ENCODE results near the gene GDI2.
"Not testable (repeated sequence)": the region's sequence is repeated elsewhere in the genome, so short reads cannot be mapped to it uniquely, and the experiment has no call there.

The GDI2 gene

DNA sequence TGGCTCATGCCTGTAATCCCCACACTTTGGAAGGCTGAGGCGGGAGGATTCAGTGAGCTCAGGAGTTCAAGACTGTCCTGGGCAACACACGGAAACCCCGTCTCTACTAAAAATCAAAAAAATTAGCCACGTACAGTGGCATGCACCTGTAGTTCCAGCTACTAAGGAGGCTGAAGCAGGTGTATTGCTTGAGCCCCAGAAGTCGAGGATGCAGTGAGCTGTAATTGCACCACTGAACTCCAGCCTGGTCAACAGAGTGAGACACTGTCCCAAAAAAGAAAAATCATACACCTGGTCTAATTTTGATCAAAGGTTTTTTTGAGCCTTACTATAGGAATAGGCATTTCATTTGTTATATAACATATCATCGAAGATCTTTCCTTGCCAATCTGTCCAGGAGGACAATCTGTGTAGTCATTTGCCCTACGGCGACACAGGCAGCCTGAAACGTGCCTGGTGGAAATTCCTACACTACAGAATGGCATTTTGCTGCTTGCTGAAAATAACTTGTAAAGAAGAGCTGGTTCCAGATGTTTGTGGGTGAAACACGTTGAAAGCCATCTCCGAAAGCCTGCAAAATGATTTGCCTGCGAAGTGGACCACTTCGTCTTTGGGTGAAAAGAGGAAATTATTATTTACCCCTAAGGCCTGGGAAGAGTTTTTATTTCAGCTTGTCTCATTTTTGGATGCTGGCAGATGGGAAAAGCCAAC lies 31.3 kb upstream of the GDI2 start:
- Histone ChIP-seq H3K36me3 (ENCODE audit: insufficient read depth, low read length) (no peaks in the 10 kb centered on the region), H3K27ac (no peak overlapping the region), H3K9me3 (ENCODE audit: low read depth, low read length) (no peaks in the 10 kb centered on the region), H3K9ac (ENCODE audit: insufficient read length) (no peak overlapping the region), H3K4me3 (no peak overlapping the region)
- no peak for DNase-seq (ENCODE audit: low read depth, low spot score)
- TF ChIP-seq POLR2AphosphoS5 (IDR thresholded peaks at IDR 0.05; ENCODE audit: borderline replicate concordance, low read depth, low read length) (no peak), EZH2 (IDR thresholded peaks at IDR 0.05) (no peak)

DNA sequence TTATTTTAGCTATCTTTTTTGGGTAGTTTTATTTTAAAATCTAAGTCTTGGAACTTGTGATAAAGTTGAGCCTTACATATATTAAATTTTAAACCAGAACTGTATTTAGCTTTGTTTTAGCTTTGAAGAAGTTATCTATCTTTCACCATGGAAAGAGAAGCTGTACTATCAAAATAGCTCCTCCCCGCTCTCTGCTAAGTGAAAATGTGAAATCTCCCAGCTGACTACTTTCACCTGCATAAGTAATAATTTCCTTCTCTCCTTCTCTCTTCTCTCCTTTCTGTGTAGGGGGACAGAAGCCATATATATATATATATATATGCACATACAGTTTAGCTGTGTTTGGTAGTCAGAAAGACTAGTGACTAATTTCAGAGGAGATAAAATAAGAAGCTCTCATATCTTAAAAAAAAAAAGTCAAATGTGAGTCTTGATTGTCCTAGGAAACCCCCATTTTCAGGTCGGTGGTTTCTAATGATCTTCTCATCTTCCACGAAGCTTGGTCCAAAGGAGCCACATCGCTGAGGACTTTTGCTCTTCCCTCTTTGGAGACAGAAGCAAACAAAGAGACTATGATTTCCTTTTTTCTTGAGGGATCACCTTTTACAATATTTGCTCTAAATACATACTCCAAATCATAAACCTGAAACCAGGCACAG lies 30.6 kb upstream of the GDI2 start:
- no peak for DNase-seq (ENCODE audit: low read depth, low spot score)
- Histone ChIP-seq H3K9me3 (ENCODE audit: low read depth, low read length) (no peaks in the 10 kb centered on the region), H3K36me3 (ENCODE audit: insufficient read depth, low read length) (no peaks in the 10 kb centered on the region), H3K4me3 (no peak overlapping the region), H3K9ac (ENCODE audit: insufficient read length) (no peak overlapping the region), H3K27ac (no peak overlapping the region)
- TF ChIP-seq POLR2AphosphoS5 (IDR thresholded peaks at IDR 0.05; ENCODE audit: borderline replicate concordance, low read depth, low read length) (no peak), EZH2 (IDR thresholded peaks at IDR 0.05) (no peak), FOXP2 (optimal IDR thresholded peaks at IDR 0.05; ENCODE audit: control extremely low read depth, extremely low read length, insufficient read depth) (no peak)

DNA sequence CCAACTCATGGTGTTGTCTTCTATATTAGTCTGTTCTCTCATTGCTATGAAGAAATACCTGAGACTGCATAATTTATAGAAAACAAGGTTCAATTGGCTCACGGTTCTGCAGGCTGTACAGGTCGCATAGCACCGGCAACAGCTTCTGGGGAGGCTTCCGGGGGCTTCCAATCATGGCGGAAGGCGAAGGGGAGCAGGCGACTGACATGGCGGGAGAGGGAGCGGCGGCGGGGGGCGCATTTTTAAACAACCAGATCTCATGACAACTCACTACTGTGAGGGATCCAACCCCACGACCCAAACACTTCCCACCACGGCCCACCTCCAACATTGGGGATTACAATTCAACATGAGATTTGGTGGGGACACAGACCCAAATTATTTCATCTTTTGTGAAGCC lies 28.7 kb upstream of the GDI2 start:
- H3K27ac ChIP-seq = no peak overlapping the region
- no peak for TF ChIP-seq FOXP2 (optimal IDR thresholded peaks at IDR 0.05; ENCODE audit: control extremely low read depth, extremely low read length, insufficient read depth)
- no peak for TF ChIP-seq EZH2 (IDR thresholded peaks at IDR 0.05)
- no peak for TF ChIP-seq POLR2AphosphoS5 (IDR thresholded peaks at IDR 0.05; ENCODE audit: borderline replicate concordance, low read depth, low read length)
- H3K9ac ChIP-seq (ENCODE audit: insufficient read length) = no peak overlapping the region
- H3K36me3 ChIP-seq (ENCODE audit: insufficient read depth, low read length) = no peaks in the 10 kb centered on the region
- no peak for DNase-seq (ENCODE audit: low read depth, low spot score)
- no peaks in the 10 kb centered on the region for H3K9me3 ChIP-seq (ENCODE audit: low read depth, low read length)
- no peak overlapping the region for H3K4me3 ChIP-seq

DNA sequence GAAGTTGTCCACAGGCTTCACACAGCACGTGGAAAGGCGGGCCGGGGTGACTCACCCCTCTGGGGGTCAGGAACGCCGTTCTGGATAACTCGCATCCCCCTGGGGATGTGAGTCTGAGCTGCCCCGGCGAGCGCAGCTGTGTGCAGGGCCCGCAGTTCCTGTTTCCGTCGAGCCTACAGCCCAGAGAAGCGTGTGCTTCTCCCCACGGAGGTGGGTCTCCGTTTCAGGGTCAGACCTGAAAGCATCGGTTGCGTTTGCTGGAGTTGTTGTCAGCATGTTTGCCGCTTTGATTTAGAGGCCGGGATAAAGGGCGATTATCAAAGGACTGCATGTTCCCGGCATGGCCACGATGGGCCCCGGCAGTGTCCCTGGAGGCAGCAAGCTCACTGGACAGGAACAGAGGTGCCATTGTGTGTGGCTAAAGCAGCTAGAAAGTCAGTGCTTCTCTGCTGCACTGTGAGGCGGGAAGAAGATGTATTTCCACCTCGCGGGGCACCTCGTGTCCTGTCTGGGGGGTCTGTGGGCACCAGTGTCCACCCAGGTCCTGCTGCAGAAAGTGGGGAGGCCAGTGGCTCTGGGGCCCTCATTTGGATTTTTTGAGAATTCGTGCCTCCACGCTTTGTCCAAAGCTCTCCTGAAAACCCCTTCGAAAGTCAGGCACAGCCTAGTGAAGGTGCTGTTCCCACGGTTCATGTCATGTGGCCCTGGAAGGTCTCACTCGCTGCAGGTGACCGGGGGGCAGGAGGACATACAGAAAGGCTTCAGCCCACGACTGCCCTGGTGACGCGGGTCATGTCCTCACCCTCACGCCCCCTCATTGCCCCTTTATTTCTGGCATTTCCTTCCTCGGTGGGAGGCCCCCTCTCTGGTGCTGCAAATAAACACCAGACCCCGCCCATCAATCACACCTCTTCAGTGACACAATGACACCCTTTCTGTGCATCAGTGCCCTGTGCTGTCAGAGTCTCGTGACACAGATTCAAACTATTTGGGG lies 27.4 kb upstream of the GDI2 start:
- Histone ChIP-seq H3K27ac (no peak overlapping the region), H3K36me3 (ENCODE audit: insufficient read depth, low read length) (no peaks in the 10 kb centered on the region), H3K4me3 (no peak overlapping the region), H3K9me3 (ENCODE audit: low read depth, low read length) (no peaks in the 10 kb centered on the region), H3K9ac (ENCODE audit: insufficient read length) (no peak overlapping the region)
- DNase-seq (ENCODE audit: low read depth, low spot score) = no peak
- no peak for TF ChIP-seq FOXP2 (optimal IDR thresholded peaks at IDR 0.05; ENCODE audit: control extremely low read depth, extremely low read length, insufficient read depth)
- no peak for TF ChIP-seq POLR2AphosphoS5 (IDR thresholded peaks at IDR 0.05; ENCODE audit: borderline replicate concordance, low read depth, low read length)
- no peak for TF ChIP-seq EZH2 (IDR thresholded peaks at IDR 0.05)

DNA sequence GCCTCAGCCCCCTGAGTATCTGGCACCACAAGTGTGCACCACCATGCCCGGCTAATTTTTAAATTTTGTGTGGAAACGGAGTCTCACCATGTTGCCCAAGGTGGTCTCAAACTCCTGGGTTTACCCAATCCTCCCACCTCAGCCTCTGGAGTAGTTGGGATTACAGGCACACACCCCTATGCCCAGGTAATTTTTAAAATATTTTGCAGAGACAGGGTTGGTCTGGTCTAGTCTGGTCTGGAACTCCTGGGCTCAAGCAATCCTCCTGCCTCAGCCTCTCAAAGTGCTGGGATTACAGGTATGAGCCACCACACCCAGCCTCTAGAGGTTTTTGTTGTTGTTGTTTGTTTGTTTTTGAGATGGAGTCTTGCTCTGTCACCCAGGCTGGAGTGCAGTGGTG lies 22.9 kb upstream of the GDI2 start:
- H3K9me3 ChIP-seq (ENCODE audit: low read depth, low read length); H3K4me3 ChIP-seq; H3K9ac ChIP-seq (ENCODE audit: insufficient read length); DNase-seq (ENCODE audit: low read depth, low spot score); H3K36me3 ChIP-seq (ENCODE audit: insufficient read depth, low read length); H3K27ac ChIP-seq: not testable (repeated sequence)

DNA sequence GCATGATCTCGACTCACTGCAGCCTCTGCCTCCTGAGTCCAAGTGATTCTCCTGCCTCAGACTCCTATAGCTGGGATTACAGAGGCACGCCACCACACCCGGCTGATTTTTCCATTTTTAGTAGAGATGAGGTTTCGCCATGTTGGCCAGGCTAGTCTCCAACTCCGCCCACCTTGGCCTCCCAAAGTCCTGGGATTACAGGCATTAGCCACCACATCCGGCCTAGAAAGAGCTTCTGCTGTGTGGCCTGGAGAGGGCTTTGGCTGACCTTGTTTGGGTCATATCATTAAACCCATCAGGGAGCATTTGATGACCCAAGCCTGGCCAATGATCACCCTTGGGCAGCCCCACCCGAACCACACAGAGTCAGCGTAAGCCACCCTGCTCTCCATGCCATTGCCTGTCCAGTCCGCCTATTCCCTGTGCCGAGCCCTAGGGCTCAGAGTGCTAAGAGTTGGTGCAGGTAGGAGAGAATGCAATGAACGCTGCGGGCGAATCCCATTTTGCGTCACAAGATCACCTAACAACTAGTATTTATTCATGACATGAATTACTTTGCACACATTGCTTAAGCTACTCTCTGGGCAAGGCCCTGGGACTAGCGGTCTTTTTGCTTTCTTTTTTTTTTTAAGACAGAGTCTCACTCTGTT lies 22.3 kb upstream of the GDI2 start:
- no peak for DNase-seq (ENCODE audit: low read depth, low spot score)
- H3K36me3 ChIP-seq (ENCODE audit: insufficient read depth, low read length) = no peaks in the 10 kb centered on the region
- TF ChIP-seq FOXP2 (optimal IDR thresholded peaks at IDR 0.05; ENCODE audit: control extremely low read depth, extremely low read length, insufficient read depth) (no peak), EZH2 (IDR thresholded peaks at IDR 0.05) (no peak), POLR2AphosphoS5 (IDR thresholded peaks at IDR 0.05; ENCODE audit: borderline replicate concordance, low read depth, low read length) (no peak)
- H3K9ac ChIP-seq (ENCODE audit: insufficient read length) = no peak overlapping the region
- H3K27ac ChIP-seq = no peak overlapping the region
- H3K9me3 ChIP-seq (ENCODE audit: low read depth, low read length) = no peaks in the 10 kb centered on the region
- H3K4me3 ChIP-seq = no peak overlapping the region

DNA sequence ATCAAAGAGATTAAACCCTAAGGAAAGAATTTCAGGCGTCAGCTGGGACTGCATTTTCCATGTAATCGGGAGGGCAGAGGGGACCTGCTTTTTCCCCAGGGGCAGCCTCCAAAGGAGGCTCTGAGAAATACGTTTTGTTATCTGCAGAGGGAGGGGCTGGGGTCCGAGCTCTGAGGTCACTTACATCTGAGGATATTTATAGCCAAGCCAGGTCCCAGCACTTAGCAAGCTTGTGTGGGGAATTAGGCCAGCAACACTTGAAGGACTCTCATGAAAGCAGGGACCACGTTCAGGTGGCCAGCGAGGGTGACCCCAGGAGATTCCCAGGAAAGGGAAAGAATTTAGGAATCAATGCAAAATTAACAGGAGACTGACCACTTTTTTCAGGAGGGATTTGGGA lies 20.6 kb upstream of the GDI2 start:
- TF ChIP-seq EZH2 (IDR thresholded peaks at IDR 0.05) (no peak), FOXP2 (optimal IDR thresholded peaks at IDR 0.05; ENCODE audit: control extremely low read depth, extremely low read length, insufficient read depth) (no peak), POLR2AphosphoS5 (IDR thresholded peaks at IDR 0.05; ENCODE audit: borderline replicate concordance, low read depth, low read length) (no peak)
- no peak for DNase-seq (ENCODE audit: low read depth, low spot score)
- Histone ChIP-seq H3K36me3 (ENCODE audit: insufficient read depth, low read length) (no peaks in the 10 kb centered on the region), H3K4me3 (no peak overlapping the region), H3K9ac (ENCODE audit: insufficient read length) (no peak overlapping the region), H3K27ac (no peak overlapping the region), H3K9me3 (ENCODE audit: low read depth, low read length) (no peaks in the 10 kb centered on the region)

DNA sequence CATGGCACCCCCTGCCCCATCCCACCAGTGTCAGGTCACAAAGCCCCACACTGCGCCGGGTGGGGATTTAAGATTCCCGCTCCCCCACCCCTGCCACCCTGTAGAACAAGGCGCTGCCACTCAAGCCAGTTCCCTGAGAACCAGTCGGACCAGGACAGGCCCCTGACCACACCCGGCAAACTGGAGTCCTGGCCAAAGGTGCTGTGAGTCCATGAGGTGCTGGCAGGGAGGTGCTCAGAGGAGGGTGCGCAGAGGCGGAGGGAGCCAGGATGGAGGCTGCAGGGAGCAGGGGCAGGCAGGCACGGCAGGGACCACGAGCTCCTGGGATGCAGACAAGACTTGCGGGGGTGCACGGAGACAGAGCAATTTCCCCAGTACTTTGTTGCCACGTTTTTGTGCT lies 19.7 kb upstream of the GDI2 start:
- Histone ChIP-seq H3K4me3 (no peak overlapping the region), H3K27ac (no peak overlapping the region), H3K9me3 (ENCODE audit: low read depth, low read length) (no peaks in the 10 kb centered on the region), H3K36me3 (ENCODE audit: insufficient read depth, low read length) (no peaks in the 10 kb centered on the region), H3K9ac (ENCODE audit: insufficient read length) (no peak overlapping the region)
- no peak for TF ChIP-seq POLR2AphosphoS5 (IDR thresholded peaks at IDR 0.05; ENCODE audit: borderline replicate concordance, low read depth, low read length)
- DNase-seq (ENCODE audit: low read depth, low spot score) = no peak

All from SK-N-MC (cell line).